Hepatocyte (in vitro differentiated cells): Measurements from ENCODE around the gene DTNA. TPM values are rescaled to one million over a fixed set of nuclear protein-coding genes. Genes with fewer than 3 reads are reported as not detected.
A peak's percentile ranks its signal among the peaks of the same experiment; 100 is the strongest.

ENCODE experiments used
- DNase-seq: peaks from one replicate; pipeline ENCODE4 v3.0.0-alpha.2; 2016; ENCODE audit warnings: low spot score
- H2AFZ ChIP-seq: fragments of 200-600 bp; sonication (generic); 2 replicates; pipeline ENCODE4 v1.6.0; 2016; ENCODE audit warnings: antibody characterized with exemption, mild to moderate bottlenecking
- H3K27ac ChIP-seq: fragments of 200-600 bp; sonication (generic); 2 replicates; pipeline ENCODE4 v1.5.1; 2016; ENCODE audit warnings: mild to moderate bottlenecking
- H3K27me3 ChIP-seq: fragments of 200-600 bp; sonication (generic); 2 replicates; pipeline ENCODE4 v1.6.1; 2016
- H3K36me3 ChIP-seq: fragments of 200-600 bp; sonication (generic); replicated peaks from 2 replicates; pipeline ENCODE4 v1.5.1; 2016; ENCODE audit warnings: low read depth; ENCODE audit not compliant: insufficient read depth
- H3K4me1 ChIP-seq: fragments of 200-600 bp; sonication (generic); 2 replicates; pipeline ENCODE4 v1.5.1; 2016; ENCODE audit warnings: mild to moderate bottlenecking, moderate library complexity; ENCODE audit not compliant: insufficient read depth
- H3K4me2 ChIP-seq: fragments of 200-600 bp; sonication (generic); 2 replicates; pipeline ENCODE4 v1.6.0; 2016
- H3K4me3 ChIP-seq: fragments of 200-600 bp; sonication (generic); 2 replicates; pipeline ENCODE4 v1.5.1; 2016; ENCODE audit warnings: mild to moderate bottlenecking
- H3K79me2 ChIP-seq: fragments of 200-600 bp; sonication (generic); 2 replicates; pipeline ENCODE4 v1.6.0; 2017; ENCODE audit warnings: mild to moderate bottlenecking
- H3K9me2 ChIP-seq: fragments of 200-600 bp; sonication (generic); replicated peaks from 2 replicates; pipeline ENCODE4 v1.6.0; 2017; ENCODE audit warnings: mild to moderate bottlenecking; ENCODE audit not compliant: insufficient read depth
- H3K9me3 ChIP-seq: fragments of 200-600 bp; sonication (generic); 2 replicates; pipeline ENCODE4 v1.5.1; 2016; ENCODE audit warnings: low read depth, mild to moderate bottlenecking
- H4K20me1 ChIP-seq: fragments of 200-600 bp; sonication (generic); 2 replicates; pipeline ENCODE4 v1.6.0; 2016; ENCODE audit warnings: mild to moderate bottlenecking; ENCODE audit not compliant: insufficient read depth, poor library complexity, severe bottlenecking
- EZH2 ChIP-seq: fragments of 200-600 bp; sonication (generic); IDR thresholded peaks from 2 replicates; pipeline ENCODE4 v1.6.1; 2016; ENCODE audit warnings: antibody characterized with exemption, mild to moderate bottlenecking, borderline replicate concordance
- EZH2phosphoT487 ChIP-seq: fragments of 200-600 bp; sonication (generic); IDR thresholded peaks from one replicate; pipeline ENCODE4 v1.6.1; 2018; ENCODE audit warnings: antibody characterized with exemption, mild to moderate bottlenecking, low read depth, moderate library complexity; ENCODE audit not compliant: unreplicated experiment, severe bottlenecking
- WGBS: methylation state at CpG from one replicate; pipeline ENCODE4 v1.1.6; 2016; ENCODE audit warnings: low lambda C conversion rate; ENCODE audit errors: missing lambda C conversion rate; 5-methylcytosine and 5-hydroxymethylcytosine counted together
- polyA plus RNA-seq: library from polyadenylated mRNA; unstranded; fragments of >200 nt; fragmentation: Nextera tagmentation; extraction: Ambion mirVana; gene quantifications from 2 replicates; pipeline ENCODE4 v1.2.1, GENCODE V29; 2016
- total RNA-seq: library from RNA; depleted of rRNA; stranded (reverse); fragments of >200 nt; gene quantifications from 2 replicates; pipeline ENCODE4 v1.2.3, GENCODE V29; 2014
- TF ChIP-seq, protein P1 (sequence below): fragments of 200-600 bp; sonication (generic); IDR thresholded peaks from 2 replicates; pipeline ENCODE4 v1.5.1; 2016; ENCODE audit warnings: antibody characterized with exemption, mild to moderate bottlenecking; ENCODE audit not compliant: poor library complexity

Gene DTNA
- total and polyA plus RNA-seq, 2 experiments from 2014 or later = 18.3 to 34.0 TPM

GRCh38 chr18:34749721-34750120 lies 39.6 kb downstream of the DTNA start:
- Histone ChIP-seq H3K79me2 (no peaks in the 10 kb centered on the region), H3K4me1 (no peaks in the 10 kb centered on the region), H3K4me3 (no peak overlapping the region), H3K36me3 (no peaks in the 10 kb centered on the region), H3K9me3 (no peaks in the 10 kb centered on the region), H2AFZ (no peak overlapping the region), H3K9me2 (no peaks in the 10 kb centered on the region), H4K20me1 (no peaks in the 10 kb centered on the region), H3K27me3 (no peaks in the 10 kb centered on the region), H3K27ac (no peak overlapping the region), H3K4me2 (no peak overlapping the region)
- TF ChIP-seq EZH2phosphoT487 (no peak), EZH2 (no peak)
- TF ChIP-seq, protein P1, sequence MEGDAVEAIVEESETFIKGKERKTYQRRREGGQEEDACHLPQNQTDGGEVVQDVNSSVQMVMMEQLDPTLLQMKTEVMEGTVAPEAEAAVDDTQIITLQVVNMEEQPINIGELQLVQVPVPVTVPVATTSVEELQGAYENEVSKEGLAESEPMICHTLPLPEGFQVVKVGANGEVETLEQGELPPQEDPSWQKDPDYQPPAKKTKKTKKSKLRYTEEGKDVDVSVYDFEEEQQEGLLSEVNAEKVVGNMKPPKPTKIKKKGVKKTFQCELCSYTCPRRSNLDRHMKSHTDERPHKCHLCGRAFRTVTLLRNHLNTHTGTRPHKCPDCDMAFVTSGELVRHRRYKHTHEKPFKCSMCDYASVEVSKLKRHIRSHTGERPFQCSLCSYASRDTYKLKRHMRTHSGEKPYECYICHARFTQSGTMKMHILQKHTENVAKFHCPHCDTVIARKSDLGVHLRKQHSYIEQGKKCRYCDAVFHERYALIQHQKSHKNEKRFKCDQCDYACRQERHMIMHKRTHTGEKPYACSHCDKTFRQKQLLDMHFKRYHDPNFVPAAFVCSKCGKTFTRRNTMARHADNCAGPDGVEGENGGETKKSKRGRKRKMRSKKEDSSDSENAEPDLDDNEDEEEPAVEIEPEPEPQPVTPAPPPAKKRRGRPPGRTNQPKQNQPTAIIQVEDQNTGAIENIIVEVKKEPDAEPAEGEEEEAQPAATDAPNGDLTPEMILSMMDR = no peak
- no peak for DNase-seq

GRCh38 chr18:34752056-34752455 lies 42.0 kb downstream of the DTNA start:
- TF ChIP-seq EZH2phosphoT487 = no peak
- TF ChIP-seq, protein P1 = no peak
- TF ChIP-seq EZH2 = no peak
- no peak overlapping the region for H3K27ac ChIP-seq
- no peaks in the 10 kb centered on the region for H3K27me3 ChIP-seq
- H3K79me2 ChIP-seq = no peaks in the 10 kb centered on the region
- no peaks in the 10 kb centered on the region for H4K20me1 ChIP-seq
- H3K4me1 ChIP-seq = no peaks in the 10 kb centered on the region
- H3K4me3 ChIP-seq = no peak overlapping the region
- no peak overlapping the region for H3K4me2 ChIP-seq
- H3K9me3 ChIP-seq = no peaks in the 10 kb centered on the region
- no peaks in the 10 kb centered on the region for H3K36me3 ChIP-seq
- no peaks in the 10 kb centered on the region for H3K9me2 ChIP-seq
- no peak for DNase-seq
- WGBS = 86% methylated on average over 1 of the region's 1 CpG
- H2AFZ ChIP-seq = no peak overlapping the region

DNA sequence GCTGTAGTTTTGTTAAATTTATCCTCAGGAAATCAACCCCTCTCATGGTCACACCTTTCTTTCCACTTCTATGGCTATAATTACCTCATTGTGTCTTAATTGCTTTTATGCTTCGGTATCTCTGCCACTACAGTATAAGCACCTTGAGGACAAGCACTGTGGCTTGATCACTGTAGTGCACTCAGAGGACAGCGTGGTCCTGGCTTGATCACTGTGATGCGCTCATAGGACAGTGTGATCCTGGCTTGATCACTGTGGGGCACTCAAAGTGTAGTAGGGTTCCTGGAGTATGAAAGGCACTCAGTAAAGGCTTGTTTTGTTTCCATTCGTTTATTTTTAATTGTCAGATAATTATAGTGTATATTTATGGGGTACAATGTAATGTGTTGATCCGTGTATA lies 44.2 kb downstream of the DTNA start:
- H3K4me1 ChIP-seq = peaks cover 5% of the 10 kb centered on the region
- no peaks in the 10 kb centered on the region for H4K20me1 ChIP-seq
- no peaks in the 10 kb centered on the region for H3K79me2 ChIP-seq
- no peak overlapping the region for H2AFZ ChIP-seq
- no peaks in the 10 kb centered on the region for H3K9me3 ChIP-seq
- H3K36me3 ChIP-seq = no peaks in the 10 kb centered on the region
- no peak overlapping the region for H3K27ac ChIP-seq
- H3K9me2 ChIP-seq = no peaks in the 10 kb centered on the region
- no peaks in the 10 kb centered on the region for H3K27me3 ChIP-seq
- H3K4me2 ChIP-seq = no peak overlapping the region
- TF ChIP-seq, protein P1 = no peak
- TF ChIP-seq EZH2phosphoT487 = no peak
- TF ChIP-seq EZH2 = no peak
- DNase-seq = no peak
- H3K4me3 ChIP-seq = no peak overlapping the region
- 95% methylated on average over 5 of the region's 5 CpGs for WGBS

- H3K27ac ChIP-seq = peak overlapping the region; percentile 6
- no peak overlapping the region for H3K4me3 ChIP-seq
- no peaks in the 10 kb centered on the region for H3K79me2 ChIP-seq
- H3K9me3 ChIP-seq = no peaks in the 10 kb centered on the region
- no peaks in the 10 kb centered on the region for H3K27me3 ChIP-seq
- H3K36me3 ChIP-seq = no peaks in the 10 kb centered on the region
- H2AFZ ChIP-seq = no peak overlapping the region
- 81% methylated on average over 5 of the region's 5 CpGs for WGBS
- peaks cover 5% of the 10 kb centered on the region for H3K4me1 ChIP-seq
- no peak overlapping the region for H3K4me2 ChIP-seq
- DNase-seq = no peak
- H3K9me2 ChIP-seq = no peaks in the 10 kb centered on the region
- no peaks in the 10 kb centered on the region for H4K20me1 ChIP-seq
- no peak for TF ChIP-seq EZH2
- TF ChIP-seq, protein P1 = no peak
- TF ChIP-seq EZH2phosphoT487 = no peak
Measured at GRCh38 chr18:34757666-34758065, 47.6 kb downstream of the DTNA start.
